Measurements from ENCODE around the gene TMPRSS3. TPM values are rescaled to one million over a fixed set of nuclear protein-coding genes. Genes with fewer than 3 reads are reported as not detected.
A peak's percentile ranks its signal among the peaks of the same experiment; 100 is the strongest.

Gene TMPRSS3
- total RNA-seq, 1 experiment from 2014 or later, result 4.3 TPM

DNA sequence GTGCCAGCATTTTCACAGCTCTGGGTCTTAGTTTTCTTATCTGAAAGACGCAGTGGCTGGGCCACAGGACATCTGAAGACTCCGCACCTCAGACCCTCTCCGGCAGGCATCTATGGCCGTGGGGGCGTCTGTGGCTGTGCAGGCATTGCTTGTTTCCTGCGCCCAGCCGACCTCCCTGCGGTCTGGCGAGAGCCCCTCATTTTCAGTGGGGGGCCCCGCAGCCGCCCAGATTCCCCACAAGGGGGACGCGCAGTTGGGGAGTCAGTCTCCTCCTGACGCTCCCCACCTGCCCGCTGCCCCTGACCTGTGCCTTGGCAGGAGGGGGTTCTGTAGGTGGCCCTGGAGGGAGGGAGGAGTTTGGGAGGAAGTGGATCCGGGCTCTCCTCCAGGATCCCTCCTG lies 26.0 kb downstream of the TMPRSS3 start:
- Histone ChIP-seq H3K4me2 (no peak overlapping the region), H3K27ac (no peak overlapping the region), H3F3A (ENCODE audit: insufficient read depth, low read depth) (peaks cover 11% of the 10 kb centered on the region; the same call in 1 of the 2 replicates), H3K27me3 (ENCODE audit: insufficient read depth, low read depth) (no peaks in the 10 kb centered on the region), H3K36me3 (ENCODE audit: low read depth) (no peaks in the 10 kb centered on the region), H4K20me1 (ENCODE audit: insufficient read depth) (no peaks in the 10 kb centered on the region), H3K9me2 (ENCODE audit: insufficient read depth) (no peaks in the 10 kb centered on the region), H2AFZ (no peak overlapping the region), H3K4me3 (no peak overlapping the region), H3K4me1 (replicated peaks; ENCODE audit: insufficient read depth) (peaks cover 28% of the 10 kb centered on the region), H3K79me2 (ENCODE audit: low read depth) (no peaks in the 10 kb centered on the region), H3K9me3 (ENCODE audit: insufficient read depth, low read depth) (no peaks in the 10 kb centered on the region)
- no peak for TF ChIP-seq EZH2 (IDR thresholded peaks at IDR 0.05; ENCODE audit: low read depth)
- TF ChIP-seq, protein P1, sequence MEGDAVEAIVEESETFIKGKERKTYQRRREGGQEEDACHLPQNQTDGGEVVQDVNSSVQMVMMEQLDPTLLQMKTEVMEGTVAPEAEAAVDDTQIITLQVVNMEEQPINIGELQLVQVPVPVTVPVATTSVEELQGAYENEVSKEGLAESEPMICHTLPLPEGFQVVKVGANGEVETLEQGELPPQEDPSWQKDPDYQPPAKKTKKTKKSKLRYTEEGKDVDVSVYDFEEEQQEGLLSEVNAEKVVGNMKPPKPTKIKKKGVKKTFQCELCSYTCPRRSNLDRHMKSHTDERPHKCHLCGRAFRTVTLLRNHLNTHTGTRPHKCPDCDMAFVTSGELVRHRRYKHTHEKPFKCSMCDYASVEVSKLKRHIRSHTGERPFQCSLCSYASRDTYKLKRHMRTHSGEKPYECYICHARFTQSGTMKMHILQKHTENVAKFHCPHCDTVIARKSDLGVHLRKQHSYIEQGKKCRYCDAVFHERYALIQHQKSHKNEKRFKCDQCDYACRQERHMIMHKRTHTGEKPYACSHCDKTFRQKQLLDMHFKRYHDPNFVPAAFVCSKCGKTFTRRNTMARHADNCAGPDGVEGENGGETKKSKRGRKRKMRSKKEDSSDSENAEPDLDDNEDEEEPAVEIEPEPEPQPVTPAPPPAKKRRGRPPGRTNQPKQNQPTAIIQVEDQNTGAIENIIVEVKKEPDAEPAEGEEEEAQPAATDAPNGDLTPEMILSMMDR (conservative IDR thresholded peaks at IDR 0.05), result no peak
- intact Hi-C loops (cut with micrococcal nuclease; ENCODE audit: unreplicated experiment), result no loop called here
- no TSS peak for BruUV-seq (replicated peaks)
- POLR2A ChIA-PET (ENCODE audit: unreplicated experiment), result no interaction called here
- DNase-seq, result no peak
- CTCF ChIA-PET, result no interaction called here

DNA sequence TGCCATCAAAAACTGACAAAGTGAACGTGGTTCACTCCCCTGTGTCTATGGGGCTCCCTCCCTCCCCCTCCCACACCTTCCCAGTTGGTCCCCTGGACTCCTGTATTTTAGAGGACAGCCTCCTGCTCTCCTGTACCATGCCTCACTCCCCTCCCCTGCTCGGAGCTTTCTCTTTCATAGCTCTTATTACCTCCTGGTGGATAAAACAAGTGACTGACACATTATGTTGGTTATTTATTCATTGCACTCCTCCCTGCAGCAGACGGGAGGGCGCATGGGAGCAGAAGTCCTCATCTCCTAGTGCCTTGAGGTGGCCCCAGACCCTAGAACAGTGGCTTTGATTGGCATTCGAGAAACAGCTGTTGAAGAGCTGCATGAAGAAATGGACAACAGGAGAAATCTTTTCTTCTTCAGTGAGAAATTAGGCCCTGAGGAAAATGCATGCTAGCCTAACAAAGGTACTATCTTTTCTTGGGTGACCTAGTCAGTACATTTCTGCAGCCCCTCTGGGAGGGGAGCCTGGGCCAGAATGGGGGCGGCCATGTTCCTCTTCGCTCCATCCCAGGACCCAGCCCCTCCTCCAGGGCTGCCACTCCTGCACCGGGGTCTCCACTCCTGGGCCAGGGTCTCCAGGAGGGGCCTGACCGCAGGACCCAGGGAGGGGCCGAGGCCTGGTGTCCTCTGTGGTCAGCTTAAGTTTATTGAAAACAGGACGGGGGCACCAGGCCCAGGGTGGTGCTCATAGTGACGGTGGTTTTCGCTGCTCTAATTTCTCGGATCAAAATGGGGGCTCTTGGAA lies 28.3 kb downstream of the TMPRSS3 start:
- no peaks in the 10 kb centered on the region for H3K79me2 ChIP-seq (ENCODE audit: low read depth)
- DNase-seq, result no peak
- no peak overlapping the region for H3K4me3 ChIP-seq
- H3K4me1 ChIP-seq (replicated peaks; ENCODE audit: insufficient read depth), result peaks cover 45% of the 10 kb centered on the region
- ChIA-PET CTCF (interaction anchor here (0.9 kb wide), 1 partner anchor 14 kb away, joined by 3 read pairs; no protein-coding TSS in a partner anchor), POLR2A (ENCODE audit: unreplicated experiment) (no interaction called here)
- H3K27ac ChIP-seq, result peak overlapping the region; percentile 81
- H4K20me1 ChIP-seq (ENCODE audit: insufficient read depth), result no peaks in the 10 kb centered on the region
- TF ChIP-seq EZH2 (IDR thresholded peaks at IDR 0.05; ENCODE audit: low read depth), result no peak
- TF ChIP-seq, protein P1 (conservative IDR thresholded peaks at IDR 0.05), result no peak
- no peaks in the 10 kb centered on the region for H3K9me3 ChIP-seq (ENCODE audit: insufficient read depth, low read depth)
- H2AFZ ChIP-seq, result no peak overlapping the region
- H3K9me2 ChIP-seq (ENCODE audit: insufficient read depth), result no peaks in the 10 kb centered on the region
- no peak overlapping the region; the same call in 1 of the 2 replicates for H3K4me2 ChIP-seq
- intact Hi-C loops (cut with micrococcal nuclease; ENCODE audit: unreplicated experiment), result no loop called here
- H3K27me3 ChIP-seq (ENCODE audit: insufficient read depth, low read depth), result no peaks in the 10 kb centered on the region
- no TSS peak for BruUV-seq (replicated peaks)
- H3F3A ChIP-seq (ENCODE audit: insufficient read depth, low read depth), result peaks cover 24% of the 10 kb centered on the region
- no peaks in the 10 kb centered on the region for H3K36me3 ChIP-seq (ENCODE audit: low read depth)

GRCh38 chr21:42366292-42367010 lies 29.4 kb downstream of the TMPRSS3 start, which contains the start of gene TFF1:
TSS of gene TFF1 (minus strand) at chr21:42366535. CDS start at chr21:42366495, 40 bp downstream.
- Histone ChIP-seq H3K9me2 (ENCODE audit: insufficient read depth) (no peaks in the 10 kb centered on the region), H3K36me3 (ENCODE audit: low read depth) (no peaks in the 10 kb centered on the region), H4K20me1 (ENCODE audit: insufficient read depth) (no peaks in the 10 kb centered on the region), H3K9me3 (ENCODE audit: insufficient read depth, low read depth) (no peaks in the 10 kb centered on the region), H3K4me2 (peak within 1 kb of the TSS; percentile 26), H3F3A (ENCODE audit: insufficient read depth, low read depth) (peaks cover 25% of the 10 kb centered on the region), H3K27ac (peak within 1 kb of the TSS; percentile 81), H3K4me3 (no peak within 1 kb of the TSS), H3K27me3 (ENCODE audit: insufficient read depth, low read depth) (no peaks in the 10 kb centered on the region), H3K4me1 (replicated peaks; ENCODE audit: insufficient read depth) (peaks cover 47% of the 10 kb centered on the region), H3K79me2 (ENCODE audit: low read depth) (no peaks in the 10 kb centered on the region), H2AFZ (no peak within 1 kb of the TSS)
- intact Hi-C loops (cut with micrococcal nuclease; ENCODE audit: unreplicated experiment), result no loop called here
- CTCF ChIA-PET, result interaction anchor here (0.5 to 0.9 kb wide), 3 partner anchors 15 to 754 kb away, joined by 3 to 7 read pairs (median 4); no protein-coding TSS in a partner anchor
- DNase-seq, result peak; percentile 50 to 87
- no peak for TF ChIP-seq EZH2 (IDR thresholded peaks at IDR 0.05; ENCODE audit: low read depth)
- TF ChIP-seq, protein P1 (conservative IDR thresholded peaks at IDR 0.05), result no peak
- POLR2A ChIA-PET (ENCODE audit: unreplicated experiment), result no interaction called here
- BruUV-seq (replicated peaks), result no TSS peak

Measured in PC-9 (cell line).